ENCODE results near the gene NPM3.

The NPM3 gene

DNA sequence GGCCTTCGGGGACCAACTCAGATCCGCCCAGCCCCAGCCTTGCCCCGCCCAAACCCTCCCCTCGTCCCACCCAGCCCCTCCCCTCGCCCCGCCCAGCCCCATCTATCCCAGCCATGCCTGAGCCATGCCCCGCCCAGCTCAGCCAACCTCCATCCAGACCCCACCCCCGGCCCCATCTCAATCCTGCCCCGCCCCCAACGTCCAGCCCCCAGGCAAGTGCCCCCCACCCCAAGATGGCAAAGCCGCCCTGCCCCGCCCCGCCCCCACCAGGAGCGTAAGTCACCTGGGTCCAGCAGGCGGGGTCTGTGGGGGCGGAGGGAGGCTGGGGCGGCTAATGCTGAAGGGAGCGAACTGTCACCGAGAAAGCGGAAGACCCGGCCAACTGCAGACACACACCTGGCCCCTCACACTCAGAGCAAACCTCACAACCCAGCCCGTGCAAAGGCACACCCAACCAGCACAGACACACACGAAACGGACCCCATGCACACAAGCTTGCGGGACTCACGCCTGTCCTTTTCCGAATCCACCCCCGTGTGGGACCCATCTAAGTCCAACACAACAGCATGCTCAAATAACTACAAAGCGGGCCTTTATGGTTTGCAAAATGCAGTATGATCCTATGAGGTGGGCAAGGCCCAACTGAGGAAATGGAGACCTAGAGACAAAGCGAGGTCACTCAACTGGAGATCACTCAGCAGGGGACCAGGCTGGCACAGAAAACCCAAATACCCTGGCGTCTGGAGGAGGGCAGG, 46.5 kb upstream of the NPM3 start:
- peak; percentile 83 for DNase-seq (ENCODE audit: extremely low read depth, insufficient read length)
- no peaks in the 10 kb centered on the region for H3K27me3 ChIP-seq (replicated peaks; ENCODE audit: control insufficient read depth, insufficient read depth, low read length)
- TF ChIP-seq, protein P1, sequence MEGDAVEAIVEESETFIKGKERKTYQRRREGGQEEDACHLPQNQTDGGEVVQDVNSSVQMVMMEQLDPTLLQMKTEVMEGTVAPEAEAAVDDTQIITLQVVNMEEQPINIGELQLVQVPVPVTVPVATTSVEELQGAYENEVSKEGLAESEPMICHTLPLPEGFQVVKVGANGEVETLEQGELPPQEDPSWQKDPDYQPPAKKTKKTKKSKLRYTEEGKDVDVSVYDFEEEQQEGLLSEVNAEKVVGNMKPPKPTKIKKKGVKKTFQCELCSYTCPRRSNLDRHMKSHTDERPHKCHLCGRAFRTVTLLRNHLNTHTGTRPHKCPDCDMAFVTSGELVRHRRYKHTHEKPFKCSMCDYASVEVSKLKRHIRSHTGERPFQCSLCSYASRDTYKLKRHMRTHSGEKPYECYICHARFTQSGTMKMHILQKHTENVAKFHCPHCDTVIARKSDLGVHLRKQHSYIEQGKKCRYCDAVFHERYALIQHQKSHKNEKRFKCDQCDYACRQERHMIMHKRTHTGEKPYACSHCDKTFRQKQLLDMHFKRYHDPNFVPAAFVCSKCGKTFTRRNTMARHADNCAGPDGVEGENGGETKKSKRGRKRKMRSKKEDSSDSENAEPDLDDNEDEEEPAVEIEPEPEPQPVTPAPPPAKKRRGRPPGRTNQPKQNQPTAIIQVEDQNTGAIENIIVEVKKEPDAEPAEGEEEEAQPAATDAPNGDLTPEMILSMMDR (IDR thresholded peaks at IDR 0.05; ENCODE audit: insufficient read depth, low read length, poor library complexity, severe bottlenecking) = no peak
- H3K36me3 ChIP-seq (ENCODE audit: control insufficient read depth, insufficient read depth, low read length) = no peaks in the 10 kb centered on the region; the same call in 1 of the 2 replicates
- H3K4me3 ChIP-seq (replicated peaks; ENCODE audit: low read depth, low read length) = peak overlapping the region; percentile 65

DNA sequence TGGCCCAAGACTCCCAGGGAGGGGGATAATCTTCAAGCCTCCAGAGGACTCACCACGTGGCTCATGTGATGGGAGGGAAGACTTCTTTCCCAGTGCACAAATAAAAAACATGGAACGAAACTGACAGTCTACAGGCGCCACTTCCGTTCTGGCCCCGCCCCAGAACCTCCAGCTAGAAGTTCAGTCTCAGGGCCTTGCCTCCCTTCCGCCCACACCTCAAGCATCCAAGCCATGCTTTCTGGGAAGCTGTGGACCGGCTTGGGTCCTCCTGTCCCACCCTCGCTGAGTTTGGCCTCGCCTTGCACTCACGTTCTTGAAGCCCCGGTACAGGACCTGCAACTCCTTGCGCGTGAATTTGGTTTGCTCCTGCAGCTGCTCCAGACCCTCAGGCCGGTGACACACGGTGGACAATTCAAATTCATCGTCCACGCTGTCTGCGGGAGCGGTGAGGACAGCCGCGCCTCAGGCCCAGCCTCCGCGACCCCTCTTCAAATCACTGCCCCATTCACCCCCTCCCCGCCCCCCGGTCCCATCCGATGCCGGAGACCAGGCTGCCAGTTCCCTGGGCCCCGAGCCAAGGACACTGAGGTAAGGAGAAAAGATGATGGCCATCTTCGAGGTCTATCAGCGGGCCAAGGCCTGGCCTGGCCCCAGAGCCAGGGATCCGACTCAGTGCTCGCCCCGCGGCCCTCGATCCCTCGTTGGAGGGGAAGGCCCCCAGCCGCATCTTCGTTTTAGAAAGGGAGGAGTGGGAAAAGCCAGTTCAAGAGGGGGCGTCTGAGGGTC, 45.7 kb upstream of the NPM3 start:
- TF ChIP-seq, protein P1 (IDR thresholded peaks at IDR 0.05; ENCODE audit: insufficient read depth, low read length, poor library complexity, severe bottlenecking) = no peak
- H3K4me3 ChIP-seq (replicated peaks; ENCODE audit: low read depth, low read length) = peak overlapping the region; percentile 31; the same call in 1 of the 2 replicates
- no peak for DNase-seq (ENCODE audit: extremely low read depth, insufficient read length)
- H3K27me3 ChIP-seq (replicated peaks; ENCODE audit: control insufficient read depth, insufficient read depth, low read length) = no peaks in the 10 kb centered on the region
- no peaks in the 10 kb centered on the region; the same call in 1 of the 2 replicates for H3K36me3 ChIP-seq (ENCODE audit: control insufficient read depth, insufficient read depth, low read length)

DNA sequence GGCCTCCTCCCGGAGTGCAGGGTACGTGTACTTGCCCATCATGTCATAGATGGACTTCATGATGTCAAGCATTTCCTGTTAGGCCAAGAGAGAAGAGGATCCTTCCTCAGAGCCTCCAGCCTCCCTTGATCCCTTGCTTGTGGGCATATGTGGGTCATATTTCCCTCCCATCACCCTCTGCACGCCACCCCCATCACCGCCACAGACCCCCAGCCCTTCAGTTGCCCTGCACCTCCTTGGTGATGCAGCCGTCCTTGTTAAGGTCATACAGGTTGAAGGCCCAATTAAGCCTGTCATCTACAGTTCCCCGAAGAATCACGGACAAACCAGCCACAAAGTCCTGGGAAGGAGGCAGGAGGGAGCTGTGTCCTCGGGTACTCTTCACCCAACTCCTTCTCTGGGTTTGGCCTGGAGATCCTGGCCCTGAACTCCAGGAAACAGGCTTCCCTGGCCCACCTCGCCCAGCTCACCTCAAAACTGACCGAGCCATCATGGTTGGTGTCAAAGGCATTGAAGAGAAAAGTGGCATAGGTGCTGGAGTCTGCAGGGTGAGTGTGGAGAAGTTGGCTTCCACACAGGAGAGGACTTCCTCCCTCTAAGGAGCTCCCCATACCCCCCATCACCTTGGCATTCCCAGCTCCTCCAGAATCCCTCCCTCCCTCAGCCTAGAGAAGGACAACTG, 44.8 kb upstream of the NPM3 start:
- TF ChIP-seq, protein P1 (IDR thresholded peaks at IDR 0.05; ENCODE audit: insufficient read depth, low read length, poor library complexity, severe bottlenecking) = no peak
- Histone ChIP-seq H3K36me3 (ENCODE audit: control insufficient read depth, insufficient read depth, low read length) (no peaks in the 10 kb centered on the region; the same call in 1 of the 2 replicates), H3K4me3 (replicated peaks; ENCODE audit: low read depth, low read length) (no peak overlapping the region), H3K27me3 (replicated peaks; ENCODE audit: control insufficient read depth, insufficient read depth, low read length) (no peaks in the 10 kb centered on the region)
- no peak for DNase-seq (ENCODE audit: extremely low read depth, insufficient read length)

DNA sequence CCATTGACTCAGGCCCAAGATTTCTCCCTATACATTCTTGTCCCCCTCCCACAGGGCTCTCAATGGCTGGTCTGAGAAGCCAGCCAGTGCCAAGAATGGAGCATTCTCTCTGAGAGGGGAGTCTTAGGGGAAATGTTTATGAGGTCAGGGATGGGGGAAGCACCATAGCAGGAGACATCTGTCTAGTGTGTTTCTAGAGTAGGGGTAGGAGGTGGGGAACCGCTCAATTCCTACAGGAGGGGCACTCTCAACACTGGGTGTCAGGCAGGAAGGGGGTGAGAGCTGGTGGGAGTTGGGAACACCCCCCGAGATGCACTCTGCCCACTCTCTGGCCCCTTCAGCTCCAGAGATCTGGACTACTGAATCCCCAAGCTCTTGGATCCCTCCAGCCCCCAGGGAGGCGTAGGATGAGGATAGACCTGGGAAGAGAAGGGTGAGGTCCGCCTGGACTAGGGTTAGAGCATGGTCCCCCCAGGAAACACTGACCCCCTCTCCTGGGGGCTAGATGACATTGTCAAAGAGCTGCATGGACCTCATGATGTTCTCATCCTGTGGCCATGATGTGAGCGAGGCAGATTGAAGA, 43.7 kb upstream of the NPM3 start:
- no peak for DNase-seq (ENCODE audit: extremely low read depth, insufficient read length)
- TF ChIP-seq, protein P1 (IDR thresholded peaks at IDR 0.05; ENCODE audit: insufficient read depth, low read length, poor library complexity, severe bottlenecking) = no peak
- no peaks in the 10 kb centered on the region; the same call in 1 of the 2 replicates for H3K36me3 ChIP-seq (ENCODE audit: control insufficient read depth, insufficient read depth, low read length)
- no peaks in the 10 kb centered on the region for H3K27me3 ChIP-seq (replicated peaks; ENCODE audit: control insufficient read depth, insufficient read depth, low read length)
- no peak overlapping the region for H3K4me3 ChIP-seq (replicated peaks; ENCODE audit: low read depth, low read length)

DNA sequence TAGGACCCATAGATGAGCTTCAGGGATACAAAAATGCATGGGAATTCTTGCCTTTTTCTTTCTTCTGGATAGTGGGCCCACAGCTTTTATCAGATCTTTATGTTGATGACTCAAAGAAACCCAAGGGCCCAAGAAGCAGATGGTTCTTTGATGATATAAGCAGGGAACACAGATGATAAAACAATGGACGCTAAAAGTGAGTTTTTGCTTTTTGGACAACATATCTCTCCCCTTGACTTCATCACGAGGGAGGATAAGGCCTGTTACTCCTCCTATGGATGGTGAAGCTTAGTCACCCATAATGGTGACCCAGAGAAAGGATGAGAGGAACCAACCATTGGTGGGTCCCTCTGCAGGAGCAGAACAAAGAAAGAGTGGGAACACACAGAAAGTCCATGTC, 41.5 kb upstream of the NPM3 start:
- TF ChIP-seq, protein P1 (IDR thresholded peaks at IDR 0.05; ENCODE audit: insufficient read depth, low read length, poor library complexity, severe bottlenecking) = no peak
- no peaks in the 10 kb centered on the region for H3K27me3 ChIP-seq (replicated peaks; ENCODE audit: control insufficient read depth, insufficient read depth, low read length)
- no peaks in the 10 kb centered on the region; the same call in 1 of the 2 replicates for H3K36me3 ChIP-seq (ENCODE audit: control insufficient read depth, insufficient read depth, low read length)
- H3K4me3 ChIP-seq (replicated peaks; ENCODE audit: low read depth, low read length) = no peak overlapping the region
- DNase-seq (ENCODE audit: extremely low read depth, insufficient read length) = no peak

Measured in GM06990 (cell line).